ENCODE results near the gene GFRA3. TPM values are rescaled to one million over a fixed set of nuclear protein-coding genes. Genes with fewer than 3 reads are reported as not detected.

GFRA3 gene
- total RNA-seq, result not detected in 2 replicates

DNA sequence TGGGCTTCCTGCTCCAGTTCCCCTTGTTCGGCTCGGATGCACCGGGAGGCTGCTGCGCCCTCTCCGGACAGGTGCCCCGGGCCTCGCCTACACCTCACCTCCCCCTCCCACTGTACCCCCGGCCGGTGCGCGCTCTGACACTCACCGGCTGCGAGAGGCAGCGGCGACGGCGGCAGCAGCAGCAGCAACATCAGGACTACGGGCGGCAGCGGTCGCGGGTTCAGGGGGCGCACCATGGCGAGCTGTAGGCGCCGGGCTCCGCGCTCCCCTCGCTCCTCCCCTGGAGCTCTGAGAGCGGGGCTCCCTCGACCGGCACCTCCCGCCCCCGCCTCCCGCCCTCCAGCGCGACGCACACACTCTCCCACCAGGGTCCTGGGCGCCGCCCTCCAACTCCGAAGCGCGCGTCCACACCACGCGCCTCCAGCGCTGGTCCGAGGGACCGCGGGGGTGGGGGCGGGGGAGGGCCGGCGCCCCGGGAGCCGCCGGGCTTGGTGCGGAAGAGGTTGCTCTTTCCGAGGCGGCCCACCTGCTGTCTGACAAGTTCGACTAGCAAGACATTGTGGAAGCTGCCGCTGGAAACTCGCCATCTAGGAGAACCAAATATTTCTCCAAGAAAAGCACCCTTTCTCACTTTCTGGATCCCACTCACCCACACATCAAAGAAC is at the start of gene GFRA3:
Gene GFRA3 (minus strand): TSS at position 433 of the 665 bp plus-strand sequence. CDS start 197 bp downstream, at position 236.

GRCh38 chr5:138213161-138214029 is 61.0 kb downstream of the GFRA3 start, which contains the start of gene CDC23:
CDC23 (minus strand) TSS chr5:138213323; CDS start chr5:138213312, 11 bp downstream.

Other genes with a start within 250 kb of the GFRA3 start
- gene FAM13B, start 241.5 kb downstream of the GFRA3 start, total RNA-seq, result 36.2 and 40.7 TPM in 2 replicates
- not detected in 2 replicates for gene WNT8A, start 190.6 kb downstream of the GFRA3 start, total RNA-seq
- gene NME5, start 135.2 kb downstream of the GFRA3 start, total RNA-seq, result 1.7 and 1.8 TPM in 2 replicates
- gene BRD8, start 96.0 kb downstream of the GFRA3 start, total RNA-seq, result 29.0 and 42.4 TPM in 2 replicates
- gene KIF20A, start 95.5 kb downstream of the GFRA3 start, total RNA-seq, result 8.3 and 16.3 TPM in 2 replicates
- gene CDC23, start 61.3 kb downstream of the GFRA3 start, total RNA-seq, result 28.2 and 31.0 TPM in 2 replicates
- gene CDC25C, start 57.2 kb upstream of the GFRA3 start, total RNA-seq, result 0.65 and 1.3 TPM in 2 replicates
- gene FAM53C, start 63.6 kb upstream of the GFRA3 start, total RNA-seq, result 37.0 and 46.6 TPM in 2 replicates
- 55.5 and 60.2 TPM in 2 replicates for gene KDM3B, start 78.1 kb upstream of the GFRA3 start, total RNA-seq
- 16.1 and 19.4 TPM in 2 replicates for gene REEP2, start 164.4 kb upstream of the GFRA3 start, total RNA-seq
- gene EGR1, start 190.9 kb upstream of the GFRA3 start, total RNA-seq, result 0.97 and 2.4 TPM in 2 replicates

All from hair follicle dermal papilla cell (primary cell).